H1 (cell line): ENCODE measurements around the gene EZH2. TPM values are rescaled to one million over a fixed set of nuclear protein-coding genes. Genes with fewer than 3 reads are reported as not detected.

Experiments used
- CTCF ChIA-PET: fragments of 300-600 bp; sonication (Branson Sonifier 250); formaldehyde crosslinking; loops from one replicate; lab custom pipeline; 2021; ENCODE audit not compliant: partially characterized antibody; lab: Charles Lee
- POLR2A ChIA-PET: fragments of 300-600 bp; sonication (Branson Sonifier 250); formaldehyde crosslinking; loops from one replicate; lab custom pipeline; 2021; ENCODE audit warnings: inconsistent platforms; ENCODE audit not compliant: partially characterized antibody; lab: Charles Lee
- DNase-seq, 2 experiments: peaks; one replicate each; pipeline versions ENCODE4 v3.0.0 to v3.0.0-alpha.2; 2010 to 2022; ENCODE audit warnings: low spot score in 2 of 2, low read depth in 1 of 2, mixed read lengths in 1 of 2
- FAIRE-seq: peaks from 2 replicates; lab custom pipeline; 2011; peaks lifted over from hg19 to GRCh38; lab: Jason Lieb, UNC
- H2AFZ ChIP-seq: 2 replicates; pipeline ENCODE4 v1.8.1; 2012; ENCODE audit warnings: low read length, inconsistent platforms
- H2AK5ac ChIP-seq: 2 replicates; pipeline ENCODE4 v1.6.1; 2013; ENCODE audit warnings: low read depth, low read length
- H2BK120ac ChIP-seq: replicated peaks from 2 replicates; pipeline ENCODE3; 2013; ENCODE audit warnings: low read depth, low read length, inconsistent platforms
- H2BK12ac ChIP-seq: 2 replicates; pipeline ENCODE4 v1.6.1; 2013; ENCODE audit warnings: low read depth, low read length
- H2BK15ac ChIP-seq: 2 replicates; pipeline ENCODE4 v1.6.1; 2013; ENCODE audit warnings: low read length
- H2BK20ac ChIP-seq: 2 replicates; pipeline ENCODE4 v1.6.1; 2013; ENCODE audit warnings: low read length
- H2BK5ac ChIP-seq: 2 replicates; pipeline ENCODE4 v1.6.1; 2013; ENCODE audit warnings: low read depth, low read length
- H3K14ac ChIP-seq: 2 replicates; pipeline ENCODE4 v1.6.1; 2013; ENCODE audit warnings: inconsistent platforms; ENCODE audit not compliant: insufficient read length
- H3K18ac ChIP-seq: 2 replicates; pipeline ENCODE4 v1.6.1; 2013; ENCODE audit warnings: low read length; ENCODE audit errors: extremely low read depth
- H3K23ac ChIP-seq: 2 replicates; pipeline ENCODE4 v1.6.1; 2013; ENCODE audit warnings: inconsistent platforms; ENCODE audit not compliant: insufficient read length
- H3K23me2 ChIP-seq: 2 replicates; pipeline ENCODE4 v1.6.1; 2013; ENCODE audit warnings: low read depth, low read length
- H3K27ac ChIP-seq: 2 replicates; pipeline ENCODE4 v1.6.1; 2011; ENCODE audit warnings: low read depth, low read length, inconsistent platforms
- H3K27me3 ChIP-seq, 4 experiments: replicated peaks in 1 of 4; 1 replicate in 1 of 4; 2 replicates in 3 of 4; pipeline versions ENCODE4 v1.6.1 to v1.8.1; 2011 to 2013; ENCODE audit warnings: low read length in 3 of 4, mild to moderate bottlenecking in 3 of 4, inconsistent platforms in 2 of 4, mixed read lengths in 2 of 4, moderate library complexity in 1 of 4; ENCODE audit not compliant: control insufficient read depth in 3 of 4, insufficient read depth in 3 of 4; ENCODE audit errors: extremely low read depth in 1 of 4
- H3K36me3 ChIP-seq, 4 experiments: 2 replicates each; pipeline versions ENCODE4 v1.6.1 to v1.8.1; 2011 to 2013; ENCODE audit warnings: mild to moderate bottlenecking in 4 of 4, low read length in 3 of 4, moderate library complexity in 2 of 4, control low read depth in 1 of 4, inconsistent platforms in 1 of 4; ENCODE audit not compliant: insufficient read depth in 4 of 4, control insufficient read depth in 2 of 4
- H3K4ac ChIP-seq: replicated peaks from 2 replicates; pipeline ENCODE3; 2013; ENCODE audit warnings: low read length, low read depth, mixed read lengths, inconsistent platforms; ENCODE audit not compliant: insufficient read length
- H3K4me1 ChIP-seq, 4 experiments: replicated peaks in 1 of 4; 1 replicate in 1 of 4; 2 replicates in 3 of 4; pipeline versions ENCODE4 v1.6.1 to v1.8.1; 2011 to 2013; ENCODE audit warnings: low read length in 3 of 4, inconsistent platforms in 2 of 4, mixed read lengths in 1 of 4; ENCODE audit not compliant: insufficient read depth in 4 of 4, control insufficient read depth in 3 of 4
- H3K4me2 ChIP-seq, 2 experiments: 2 replicates each; pipeline versions ENCODE4 v1.6.1 to v1.8.1; 2011 to 2013; ENCODE audit warnings: low read depth in 2 of 2, low read length in 2 of 2, control low read depth in 1 of 2, inconsistent platforms in 1 of 2, mild to moderate bottlenecking in 1 of 2; ENCODE audit not compliant: insufficient read depth in 1 of 2
- H3K4me3 ChIP-seq, 4 experiments: fragments of 200-600, 300-600 bp in 1 of 4; sonication (generic), shearing (Covaris generic), sonication (Bioruptor Twin) in 1 of 4; 2 replicates each; pipeline versions ENCODE4 v1.5.1 to v1.8.1; 2011 to 2016; ENCODE audit warnings: low read length in 4 of 4, low read depth in 3 of 4, control low read depth in 2 of 4, inconsistent platforms in 2 of 4, mild to moderate bottlenecking in 2 of 4, mixed read lengths in 1 of 4, moderate library complexity in 1 of 4; ENCODE audit not compliant: insufficient read depth in 2 of 4; ENCODE audit errors: extremely low read depth in 1 of 4
- H3K56ac ChIP-seq: replicated peaks from 2 replicates; pipeline ENCODE3; 2013; ENCODE audit warnings: low read depth, mild to moderate bottlenecking, mixed read lengths, low read length, inconsistent platforms; ENCODE audit not compliant: insufficient read length
- H3K79me1 ChIP-seq: 2 replicates; pipeline ENCODE4 v1.6.1; 2013; ENCODE audit warnings: low read depth, low read length, control low read depth
- H3K79me2 ChIP-seq, 2 experiments: 2 replicates each; pipeline versions ENCODE4 v1.6.1 to v1.8.1; 2012 to 2013; ENCODE audit warnings: low read length in 2 of 2, mild to moderate bottlenecking in 2 of 2, inconsistent platforms in 1 of 2; ENCODE audit not compliant: insufficient read depth in 2 of 2, control insufficient read depth in 1 of 2
- H3K9ac ChIP-seq, 4 experiments: replicated peaks in 1 of 4; 1 replicate in 1 of 4; 2 replicates in 3 of 4; pipeline versions ENCODE4 v1.6.1 to v1.8.1; 2011 to 2013; ENCODE audit warnings: low read depth in 3 of 4, low read length in 3 of 4, control low read depth in 2 of 4, mild to moderate bottlenecking in 2 of 4, moderate library complexity in 2 of 4, inconsistent platforms in 1 of 4; ENCODE audit errors: extremely low read depth in 1 of 4
- H3K9me3 ChIP-seq, 2 experiments: 2 replicates each; pipeline versions ENCODE4 v1.6.1 to v1.8.1; 2012 to 2013; ENCODE audit warnings: mild to moderate bottlenecking in 2 of 2, moderate library complexity in 2 of 2, control low read depth in 1 of 2, inconsistent platforms in 1 of 2, low read depth in 1 of 2, low read length in 1 of 2, mixed read lengths in 1 of 2; ENCODE audit not compliant: insufficient read depth in 2 of 2
- H4K20me1 ChIP-seq, 2 experiments: replicated peaks in 1 of 2; 2 replicates each; pipeline versions ENCODE3 to v1.8.1; 2011 to 2013; ENCODE audit warnings: inconsistent platforms in 2 of 2, low read length in 2 of 2, mild to moderate bottlenecking in 1 of 2; ENCODE audit not compliant: insufficient read depth in 2 of 2, control insufficient read depth in 1 of 2
- H4K5ac ChIP-seq: 2 replicates; pipeline ENCODE4 v1.6.1; 2013; ENCODE audit warnings: low read length, low read depth, mixed read lengths, inconsistent platforms; ENCODE audit not compliant: insufficient read length
- H4K8ac ChIP-seq: 2 replicates; pipeline ENCODE4 v1.8.0; 2013; ENCODE audit warnings: mild to moderate bottlenecking, moderate library complexity, low read length, inconsistent platforms; ENCODE audit not compliant: insufficient read depth; ENCODE audit errors: extremely low read depth
- H4K91ac ChIP-seq: replicated peaks from 2 replicates; pipeline ENCODE3; 2013; ENCODE audit warnings: low read length, mixed read lengths, inconsistent platforms; ENCODE audit not compliant: insufficient read length
- BRCA1 ChIP-seq: IDR thresholded peaks from 2 replicates; pipeline ENCODE4 v1.6.1; 2012; ENCODE audit warnings: low read depth, low read length, improper control_type of control experiment
- WGBS, 2 experiments: shearing (Covaris generic) in 1 of 2; methylation state at CpG; one replicate each; pipeline versions ENCODE4 v1.1.6 to v1.1.7; 2013 to 2015; ENCODE audit warnings: low lambda C conversion rate in 2 of 2, mixed read lengths in 2 of 2, inconsistent platforms in 1 of 2, low coverage in 1 of 2, missing lambda C conversion rate in 1 of 2; ENCODE audit not compliant: insufficient replicate concordance in 2 of 2, insufficient coverage in 1 of 2, insufficient read length in 1 of 2; ENCODE audit errors: extremely low coverage in 1 of 2, missing lambda C conversion rate in 1 of 2; 5-methylcytosine and 5-hydroxymethylcytosine counted together
- polyA plus RNA-seq, 7 experiments: library from polyadenylated mRNA; depleted of rRNA in 3 of 7; stranded (reverse) in 5 of 7; unstranded in 2 of 7; fragments of >200 nt in 5 of 7; fragments of 200-250 nt in 2 of 7; gene quantifications; 1 replicate in 5 of 7; 2 replicates in 1 of 7; 4 replicates in 1 of 7; pipeline versions ENCODE4 v1.2.1 to v1.2.3, GENCODE V29; 2011 to 2013; ENCODE audit warnings: missing spikeins in 2 of 7, mixed read lengths in 2 of 7
- total RNA-seq: library from RNA; stranded (reverse); fragmentation: NEBNext Ultra II Directional; extraction: Animal tissue kit (Norgen Biotek cat#: 25700); gene quantifications from 2 replicates; pipeline ENCODE4 v1.2.1, GENCODE V29; 2021

The EZH2 gene
- total and polyA plus RNA-seq, 2 of the 8 experiments (the other 6 are each of a cell fraction or from before 2014, with no cell fraction given) = 28.9 to 49.0 TPM

GRCh38 chr7:148882192-148882591, 1.9 kb downstream of the EZH2 start:
- ChIA-PET POLR2A (interaction anchor here (1.5 to 2.0 kb wide), 3 partner anchors 22 to 183 kb away, joined by 5 to 8 read pairs (median 5); partner anchors contain the start of gene CUL1), CTCF (interaction anchor here (1.6 kb wide), 1 partner anchor 60 kb away, joined by 7 read pairs; no protein-coding TSS in a partner anchor)
- no peak for FAIRE-seq

More at GRCh38 chr7:148882192-148882591, 1.9 kb downstream of the EZH2 start:
- Histone ChIP-seq H3K79me2 (peaks cover 4 to 62% of the 10 kb centered on the region in 2 experiments), H4K20me1 (peaks cover 7% of the 10 kb centered on the region in 2 experiments), H3K4me1 (peaks cover 0 to 2% (median 0%) of the 10 kb centered on the region in 4 experiments; a peak in 3 of 7 replicates), H3K4me2 (peak overlapping the region; percentile 88 to 98; a peak in 3 of 4 replicates), H3K9me3 (no peaks in the 10 kb centered on the region), H4K5ac (no peak overlapping the region), H2AK5ac (no peak overlapping the region), H3K14ac (no peak overlapping the region), H4K91ac (no peak overlapping the region), H3K56ac (no peak overlapping the region), H2AFZ (no peak overlapping the region), H3K27ac (no peak overlapping the region), H4K8ac (no peak overlapping the region), H3K18ac (no peak overlapping the region), H2BK15ac (no peak overlapping the region), H3K4me3 (peak overlapping the region in 2 of 4 experiments; percentile 71 to 79; a peak in 2 of 8 replicates), H3K23ac (no peak overlapping the region), H2BK5ac (no peak overlapping the region), H2BK120ac (no peak overlapping the region), H3K27me3 (no peaks in the 10 kb centered on the region), H3K9ac (no peak overlapping the region), H2BK12ac (no peak overlapping the region), H3K23me2 (peaks cover 6% of the 10 kb centered on the region), H2BK20ac (no peak overlapping the region), H3K79me1 (peaks cover 3% of the 10 kb centered on the region; the same call in 1 of the 2 replicates), H3K36me3 (no peaks in the 10 kb centered on the region), H3K4ac (no peak overlapping the region)
- no peak for DNase-seq
- no peak for TF ChIP-seq BRCA1
- WGBS, 2 experiments = 86% methylated on average over 5 of the region's 5 CpGs; no CpG with 5 or more reads in 1 of the 2 experiments
